Measurements from ENCODE around the gene PTPRT. TPM values are rescaled to one million over a fixed set of nuclear protein-coding genes. Genes with fewer than 3 reads are reported as not detected.

PTPRT gene
- total RNA-seq, 4 donors from 2014 or later = 0.63 to 2.2 (median 1.8) TPM

DNA sequence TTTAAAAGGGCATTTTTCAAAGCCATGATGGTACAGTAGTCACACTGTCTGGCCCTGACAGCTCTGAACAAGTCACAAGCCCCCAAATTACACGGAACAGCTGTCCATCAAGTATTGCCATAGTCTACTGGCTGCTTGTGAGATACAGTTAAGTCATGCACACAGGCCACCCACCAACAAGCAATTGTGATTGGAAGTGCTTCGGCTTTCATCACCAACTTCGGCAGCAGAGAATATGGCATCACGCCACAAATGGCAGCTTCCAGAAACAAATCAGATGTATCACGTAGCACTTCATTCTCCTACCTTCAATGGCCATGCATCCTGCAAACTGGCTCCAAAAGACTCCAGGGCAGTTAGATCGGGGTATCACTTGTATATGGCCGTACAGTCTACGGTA lies 160.5 kb downstream of the PTPRT start:
- ATAC-seq (ENCODE audit: low FRiP score) (no peak), DNase-seq (ENCODE audit: low spot score) (no peak)
- TF ChIP-seq, protein P1, sequence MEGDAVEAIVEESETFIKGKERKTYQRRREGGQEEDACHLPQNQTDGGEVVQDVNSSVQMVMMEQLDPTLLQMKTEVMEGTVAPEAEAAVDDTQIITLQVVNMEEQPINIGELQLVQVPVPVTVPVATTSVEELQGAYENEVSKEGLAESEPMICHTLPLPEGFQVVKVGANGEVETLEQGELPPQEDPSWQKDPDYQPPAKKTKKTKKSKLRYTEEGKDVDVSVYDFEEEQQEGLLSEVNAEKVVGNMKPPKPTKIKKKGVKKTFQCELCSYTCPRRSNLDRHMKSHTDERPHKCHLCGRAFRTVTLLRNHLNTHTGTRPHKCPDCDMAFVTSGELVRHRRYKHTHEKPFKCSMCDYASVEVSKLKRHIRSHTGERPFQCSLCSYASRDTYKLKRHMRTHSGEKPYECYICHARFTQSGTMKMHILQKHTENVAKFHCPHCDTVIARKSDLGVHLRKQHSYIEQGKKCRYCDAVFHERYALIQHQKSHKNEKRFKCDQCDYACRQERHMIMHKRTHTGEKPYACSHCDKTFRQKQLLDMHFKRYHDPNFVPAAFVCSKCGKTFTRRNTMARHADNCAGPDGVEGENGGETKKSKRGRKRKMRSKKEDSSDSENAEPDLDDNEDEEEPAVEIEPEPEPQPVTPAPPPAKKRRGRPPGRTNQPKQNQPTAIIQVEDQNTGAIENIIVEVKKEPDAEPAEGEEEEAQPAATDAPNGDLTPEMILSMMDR (IDR thresholded peaks at IDR 0.05) = no peak

DNA sequence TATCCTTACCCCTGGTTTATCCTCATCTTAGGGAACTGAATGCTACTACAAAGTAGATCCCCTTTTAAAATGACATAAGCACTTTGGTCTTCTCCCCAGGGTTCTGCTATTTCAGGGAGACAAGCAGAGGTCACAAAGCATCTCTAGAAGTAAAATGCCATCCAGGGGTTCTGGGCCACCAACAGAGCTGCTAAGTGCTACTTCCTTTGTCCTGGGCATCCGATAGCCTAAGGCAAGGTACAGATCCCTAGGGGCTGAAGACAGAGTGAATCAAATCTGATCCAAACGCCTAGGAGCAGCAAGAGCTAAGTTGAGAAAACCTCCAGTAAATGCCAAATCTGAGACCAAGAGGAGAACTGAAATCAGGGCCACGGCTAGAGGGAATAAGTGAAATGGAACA lies 161.2 kb downstream of the PTPRT start:
- TF ChIP-seq, protein P1 (IDR thresholded peaks at IDR 0.05) = no peak
- no peak for ATAC-seq (ENCODE audit: low FRiP score)
- no peak for DNase-seq (ENCODE audit: low spot score)

DNA sequence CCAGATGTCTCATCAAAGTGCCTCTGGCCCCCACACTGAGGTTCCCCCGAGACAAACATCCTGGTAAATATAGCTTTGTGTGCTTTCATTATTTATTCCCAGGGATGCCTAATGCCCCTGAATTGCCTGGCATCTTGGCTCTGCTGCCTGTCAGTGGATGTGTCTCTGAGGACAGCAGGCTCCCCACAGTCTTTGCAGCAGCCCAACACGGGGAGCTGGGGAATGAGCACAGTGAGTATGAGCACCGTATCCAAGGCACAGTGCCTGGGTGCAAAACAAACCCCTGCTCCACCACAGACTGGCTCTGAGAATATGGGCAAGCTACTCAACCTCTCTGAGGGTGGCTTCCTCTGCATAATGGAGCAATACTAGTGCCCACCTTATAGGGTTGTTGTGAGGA lies 165.9 kb downstream of the PTPRT start:
- TF ChIP-seq, protein P1 (IDR thresholded peaks at IDR 0.05) = no peak

DNA sequence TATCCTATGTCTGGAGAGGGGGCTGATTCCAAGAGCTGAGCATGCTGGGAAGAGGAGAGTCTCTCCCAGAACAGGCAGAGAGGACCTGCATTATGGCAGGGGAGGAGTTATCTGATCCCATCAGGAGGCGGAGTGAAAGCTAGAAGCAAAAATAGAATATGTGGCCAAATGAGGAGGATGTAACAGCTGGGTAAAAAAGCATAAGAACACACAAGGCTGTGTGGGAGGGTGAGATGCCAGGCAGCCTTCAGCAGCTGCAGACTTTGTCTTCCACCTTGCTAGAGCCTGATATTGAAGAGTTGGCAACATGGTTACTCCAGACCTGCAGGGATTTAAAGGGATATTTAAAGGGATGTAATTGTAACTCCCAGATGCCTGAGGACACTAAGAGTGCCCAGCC lies 167.1 kb downstream of the PTPRT start:
- ATAC-seq (ENCODE audit: low FRiP score) = no peak
- TF ChIP-seq, protein P1 (IDR thresholded peaks at IDR 0.05) = no peak
- no peak for DNase-seq (ENCODE audit: low spot score)

More for the DNA sequence above, 165.9 kb downstream of the PTPRT start:
- ATAC-seq (ENCODE audit: low FRiP score) = no peak
- DNase-seq (ENCODE audit: low spot score) = no peak

- no peak for ATAC-seq (ENCODE audit: low FRiP score)
- no peak for DNase-seq (ENCODE audit: low spot score)
- TF ChIP-seq, protein P1 (IDR thresholded peaks at IDR 0.05) = no peak
Measured at GRCh38 chr20:43022081-43022480, 167.6 kb downstream of the PTPRT start.

- DNase-seq (ENCODE audit: low spot score) (no peak), ATAC-seq (ENCODE audit: low FRiP score) (no peak)
- TF ChIP-seq, protein P1 (IDR thresholded peaks at IDR 0.05) = no peak
Measured at GRCh38 chr20:43017241-43018030, 172.3 kb downstream of the PTPRT start.

- TF ChIP-seq, protein P1 (IDR thresholded peaks at IDR 0.05) = no peak
- ATAC-seq (ENCODE audit: low FRiP score) (no peak), DNase-seq (ENCODE audit: low spot score) (no peak)
Measured at GRCh38 chr20:43016257-43016656, 173.4 kb downstream of the PTPRT start.
